HEK293T (cell line): Measurements from ENCODE around the gene PRKCZ.

ENCODE experiments used
- FOXA1 ChIP-seq: fragments of 450-650 bp; IDR thresholded peaks from 2 replicates; pipeline ENCODE4 v1.6.1; 2016; ENCODE audit warnings: mild to moderate bottlenecking
- HDGF ChIP-seq: fragments of 450-650 bp; IDR thresholded peaks from 2 replicates; pipeline ENCODE4 v1.6.1; 2017; ENCODE audit warnings: antibody characterized with exemption, borderline replicate concordance

- TF ChIP-seq FOXA1 (no peak), HDGF (no peak)
Observed at GRCh38 chr1:2101946-2102345, 51.7 kb downstream of the PRKCZ start.
